Left lung (tissue), 10 donors: ENCODE measurements around the gene B3GALNT2. TPM values are rescaled to one million over a fixed set of nuclear protein-coding genes. Genes with fewer than 3 reads are reported as not detected.
A peak's percentile ranks its signal among the peaks of the same experiment; 100 is the strongest.

Source experiments
- ATAC-seq: fragments of 200-7000 bp; cut with Tn5 transposase; one replicate; pipeline ENCODE4 v1.9.1; 2020; ENCODE audit warnings: moderate library complexity
- DNase-seq, 4 donors: peaks; one replicate each; pipeline ENCODE4 v3.0.0-alpha.2; 2013 to 2020
- H3K27ac ChIP-seq, 2 donors: fragments of 200-600 bp; sonication (generic) in 1 of 2; one replicate each; pipeline versions ENCODE4 v1.5.0 to v1.8.0; 2020 to 2021
- H3K27me3 ChIP-seq, 2 donors: fragments of 200-600 bp; sonication (generic) in 1 of 2; one replicate each; pipeline versions ENCODE4 v1.5.0 to v1.8.0; 2020 to 2021
- H3K36me3 ChIP-seq, 2 donors: fragments of 200-600 bp; sonication (generic) in 1 of 2; one replicate each; pipeline versions ENCODE4 v1.5.0 to v1.8.0; 2020 to 2021
- H3K4me1 ChIP-seq, 2 donors: fragments of 200-600 bp; one replicate each; pipeline ENCODE4 v1.8.0; 2021
- H3K4me3 ChIP-seq, 2 donors: fragments of 200-600 bp; sonication (generic) in 1 of 2; one replicate each; pipeline versions ENCODE4 v1.5.0 to v1.8.0; 2020 to 2021; ENCODE audit warnings: mild to moderate bottlenecking in 1 of 2
- H3K9me3 ChIP-seq, 2 donors: fragments of 200-600 bp; sonication (generic) in 1 of 2; one replicate each; pipeline versions ENCODE4 v1.5.0 to v1.8.0; 2020 to 2021
- intact Hi-C, 2 donors: fragments of 100-400 bp; cut with DNase I; formaldehyde crosslinking; loops; one replicate each; pipeline versions ENCODE4 v1.11.2 to v1.14.2; 2022
- polyA plus RNA-seq, 6 donors: library from polyadenylated mRNA; unstranded; fragments of 120-200 nt; gene quantifications; one replicate each; pipeline ENCODE4 v1.2.1, GENCODE V29; 2013; ENCODE audit not compliant: insufficient read length in 6 of 6
- total RNA-seq, 2 donors: library from RNA; stranded (reverse); fragmentation: NEBNext Ultra II Directional; extraction: Animal tissue kit (Norgen Biotek cat#: 25700); gene quantifications; one replicate each; pipeline ENCODE4 v1.2.1, GENCODE V29; 2021
- TF ChIP-seq, protein P1 (sequence below), 2 donors: fragments of 200-600 bp; sonication (generic) in 1 of 2; IDR thresholded peaks; one replicate each; pipeline versions ENCODE4 v1.5.0 to v1.8.0; 2021; ENCODE audit warnings: antibody characterized with exemption in 2 of 2
- donor health status: DM: no; HTN: yes; CAD: no.
- donor health status: DM: no; HTN: no; CAD: no.

Gene B3GALNT2
- total and polyA plus RNA-seq, 8 donors: 18.1 to 31.1 (median 25.2) TPM

DNA sequence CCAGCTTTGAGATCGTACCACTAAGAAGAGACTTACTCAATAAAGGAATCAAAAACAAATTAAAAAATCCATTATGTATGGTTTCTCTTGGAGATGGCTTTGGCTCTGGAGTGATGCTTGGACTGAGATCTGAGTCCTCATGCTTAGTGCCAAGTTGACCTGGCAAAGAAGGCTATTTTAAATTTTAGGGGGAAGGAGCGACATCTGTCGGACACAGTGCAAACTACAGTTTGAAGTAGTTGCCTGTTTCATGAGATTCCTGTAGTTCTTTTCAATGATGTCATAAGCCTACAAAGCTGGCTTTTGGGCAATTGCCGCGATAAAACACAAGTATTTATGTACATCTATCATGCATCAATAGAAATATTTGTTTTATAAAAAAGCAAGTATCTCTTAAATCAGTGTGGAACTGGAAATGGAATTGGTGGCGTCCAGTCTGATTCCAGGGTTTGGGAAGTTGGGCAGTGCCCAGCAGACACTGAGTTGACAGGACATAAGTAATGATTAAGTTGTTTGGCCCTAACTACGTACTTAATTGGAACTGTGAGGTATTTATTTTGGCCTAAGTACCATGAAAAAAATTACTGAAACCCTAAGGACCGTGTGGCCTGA, 87.1 kb downstream of the B3GALNT2 start:
- H3K4me3 ChIP-seq: no peak overlapping the region
- H3K4me1 ChIP-seq: no peaks in the 10 kb centered on the region
- H3K27ac ChIP-seq: no peak overlapping the region
- H3K27me3 ChIP-seq: no peaks in the 10 kb centered on the region
- intact Hi-C loops: loop anchor here in 1 of 2 donors (10.0 kb wide), 2 partner anchors 162 to 322 kb away; no protein-coding TSS in a partner anchor
- H3K9me3 ChIP-seq: no peaks in the 10 kb centered on the region
- DNase-seq (peak in 2 of 4 donors; percentile 71 to 85), ATAC-seq (peak; percentile 89)
- H3K36me3 ChIP-seq: peaks cover 0 to 28% of the 10 kb centered on the region in 2 donors
- TF ChIP-seq, protein P1, sequence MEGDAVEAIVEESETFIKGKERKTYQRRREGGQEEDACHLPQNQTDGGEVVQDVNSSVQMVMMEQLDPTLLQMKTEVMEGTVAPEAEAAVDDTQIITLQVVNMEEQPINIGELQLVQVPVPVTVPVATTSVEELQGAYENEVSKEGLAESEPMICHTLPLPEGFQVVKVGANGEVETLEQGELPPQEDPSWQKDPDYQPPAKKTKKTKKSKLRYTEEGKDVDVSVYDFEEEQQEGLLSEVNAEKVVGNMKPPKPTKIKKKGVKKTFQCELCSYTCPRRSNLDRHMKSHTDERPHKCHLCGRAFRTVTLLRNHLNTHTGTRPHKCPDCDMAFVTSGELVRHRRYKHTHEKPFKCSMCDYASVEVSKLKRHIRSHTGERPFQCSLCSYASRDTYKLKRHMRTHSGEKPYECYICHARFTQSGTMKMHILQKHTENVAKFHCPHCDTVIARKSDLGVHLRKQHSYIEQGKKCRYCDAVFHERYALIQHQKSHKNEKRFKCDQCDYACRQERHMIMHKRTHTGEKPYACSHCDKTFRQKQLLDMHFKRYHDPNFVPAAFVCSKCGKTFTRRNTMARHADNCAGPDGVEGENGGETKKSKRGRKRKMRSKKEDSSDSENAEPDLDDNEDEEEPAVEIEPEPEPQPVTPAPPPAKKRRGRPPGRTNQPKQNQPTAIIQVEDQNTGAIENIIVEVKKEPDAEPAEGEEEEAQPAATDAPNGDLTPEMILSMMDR (IDR thresholded peaks at IDR 0.05): peak; percentile 70 to 88

DNA sequence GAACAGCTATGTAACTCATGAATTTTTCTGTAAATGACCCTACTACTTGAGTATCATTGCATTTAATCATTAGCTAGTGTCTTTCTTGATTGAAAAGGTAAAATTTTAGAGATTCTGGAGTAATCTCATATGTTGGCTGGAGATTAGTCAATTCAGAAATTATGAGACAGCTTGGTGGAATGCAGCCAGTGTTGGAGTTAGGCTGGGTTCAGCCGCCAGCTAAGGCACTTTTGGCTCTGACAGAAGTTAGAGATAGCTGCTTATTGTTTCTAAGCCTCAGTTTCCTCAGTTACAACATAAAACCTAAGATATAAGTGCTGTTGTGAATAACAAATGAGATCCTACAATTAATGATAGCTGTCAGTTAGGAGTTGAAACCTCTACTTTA, 87.6 kb downstream of the B3GALNT2 start:
- DNase-seq (peak in 1 of 4 donors; percentile 39), ATAC-seq (no peak)
- Histone ChIP-seq H3K4me3 (no peak overlapping the region), H3K27me3 (no peaks in the 10 kb centered on the region), H3K4me1 (no peaks in the 10 kb centered on the region), H3K9me3 (no peaks in the 10 kb centered on the region), H3K27ac (no peak overlapping the region), H3K36me3 (peaks cover 0 to 22% of the 10 kb centered on the region in 2 donors)
- intact Hi-C loops: loop anchor here in 1 of 2 donors (10.0 kb wide), 2 partner anchors 162 to 322 kb away; no protein-coding TSS in a partner anchor
- TF ChIP-seq, protein P1 (IDR thresholded peaks at IDR 0.05): no peak

DNA sequence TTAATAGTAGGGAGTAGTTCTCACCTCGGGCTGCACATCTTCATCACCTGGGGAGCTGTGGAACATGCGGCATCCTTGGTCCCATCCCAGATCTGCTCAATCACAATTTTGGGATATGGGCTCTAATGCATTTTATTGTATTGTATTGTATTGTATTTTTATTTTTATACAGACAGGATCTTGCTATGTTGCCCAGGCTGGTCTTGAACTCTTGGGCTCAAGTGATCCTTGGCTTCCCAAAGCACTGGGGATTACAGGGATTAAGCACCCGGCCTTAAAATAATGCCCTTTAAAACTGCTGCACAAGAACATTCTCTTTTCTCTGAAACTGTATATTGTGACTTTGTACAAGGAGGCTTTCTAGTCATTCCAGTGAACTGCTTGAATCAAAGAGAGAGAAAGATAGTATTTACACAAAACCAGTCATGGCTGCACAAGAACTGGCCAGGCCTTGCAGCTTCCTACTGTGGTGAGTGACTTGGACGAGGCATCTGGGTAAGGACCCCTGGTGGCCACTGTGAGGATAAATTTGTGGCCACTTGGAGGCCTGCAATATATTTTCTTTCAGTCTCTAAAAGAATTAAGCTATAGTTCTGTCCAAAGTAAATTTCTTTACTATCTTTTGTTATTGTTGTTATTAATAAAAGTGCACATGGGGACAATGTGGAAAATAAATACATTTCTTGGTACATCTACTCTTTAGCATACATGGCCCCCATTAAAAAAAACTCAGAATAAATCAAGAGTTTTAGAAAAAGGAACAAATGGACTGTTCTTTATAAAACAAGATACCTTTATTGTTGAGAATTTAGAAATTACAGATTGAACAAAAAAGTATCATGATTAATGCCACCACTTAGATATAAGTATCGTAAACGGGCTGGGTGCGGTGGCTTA, 89.0 kb downstream of the B3GALNT2 start:
- no peaks in the 10 kb centered on the region for H3K4me1 ChIP-seq
- ATAC-seq: peak; percentile 94

DNA sequence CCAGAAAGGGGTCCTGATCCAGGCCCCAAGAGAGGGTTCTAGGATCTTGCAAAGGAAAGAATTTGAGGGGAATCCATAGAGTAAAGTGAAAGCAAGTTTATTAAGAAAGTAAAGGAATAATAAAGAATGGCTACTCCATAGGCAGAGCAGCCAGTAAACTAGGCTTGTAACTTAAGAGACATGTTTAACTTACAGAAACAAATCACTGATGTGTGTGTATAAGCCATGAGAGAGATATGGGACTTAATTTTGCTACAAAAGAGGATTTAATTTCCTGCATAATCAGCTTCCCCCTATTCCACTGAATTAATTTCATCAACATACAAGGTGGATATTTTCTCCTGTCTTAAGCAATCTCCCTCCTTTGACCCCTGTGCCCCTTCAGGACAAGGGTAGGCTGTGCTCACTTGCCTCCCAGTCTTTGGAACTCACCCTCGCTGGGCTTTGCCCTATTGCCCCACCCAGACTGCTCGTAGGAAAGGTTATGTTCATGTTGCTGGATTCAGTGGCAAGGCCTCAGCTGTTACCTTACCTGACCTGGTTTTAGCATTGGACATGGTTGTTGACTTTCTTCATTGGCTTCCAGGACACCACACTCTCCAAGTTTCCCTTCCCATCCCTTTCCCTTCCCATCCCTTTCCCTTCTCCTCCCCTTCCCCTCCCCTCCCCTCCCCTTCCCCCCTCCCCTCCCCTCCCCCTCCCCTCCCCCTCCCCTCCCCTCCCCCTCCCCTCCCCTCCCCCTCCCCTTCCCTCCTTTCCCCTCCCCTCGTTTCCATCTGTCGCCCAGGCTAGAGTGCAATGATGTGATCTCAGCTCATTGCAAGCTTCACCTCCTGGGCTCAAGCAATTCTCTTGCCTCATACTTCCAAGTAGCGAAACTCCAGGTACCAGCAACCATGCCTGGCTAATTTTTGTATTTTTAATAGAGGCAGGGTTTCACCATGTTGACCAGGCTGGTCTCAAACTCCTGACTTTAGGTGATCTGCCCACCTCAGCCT, 92.5 kb downstream of the B3GALNT2 start:
- no peaks in the 10 kb centered on the region for H3K9me3 ChIP-seq
- H3K36me3 ChIP-seq: peaks cover 0 to 11% of the 10 kb centered on the region in 2 donors
- DNase-seq (no peak), ATAC-seq (no peak)
- H3K27ac ChIP-seq: no peak overlapping the region
- H3K4me1 ChIP-seq: no peaks in the 10 kb centered on the region
- H3K4me3 ChIP-seq: no peak overlapping the region
- TF ChIP-seq, protein P1 (IDR thresholded peaks at IDR 0.05): no peak
- intact Hi-C loops: loop anchor here in 1 of 2 donors (10.0 kb wide), 2 partner anchors 157 to 317 kb away; no protein-coding TSS in a partner anchor
- H3K27me3 ChIP-seq: no peaks in the 10 kb centered on the region

More for the DNA sequence above, 89.0 kb downstream of the B3GALNT2 start:
- no peaks in the 10 kb centered on the region for H3K9me3 ChIP-seq
- no peaks in the 10 kb centered on the region for H3K27me3 ChIP-seq
- H3K27ac ChIP-seq: no peak overlapping the region
- H3K36me3 ChIP-seq: peaks cover 0 to 20% of the 10 kb centered on the region in 2 donors
- TF ChIP-seq, protein P1 (IDR thresholded peaks at IDR 0.05): peak; percentile 70 to 84
- H3K4me3 ChIP-seq: no peak overlapping the region
- peak in 3 of 4 donors; percentile 19 to 63 (median 62) for DNase-seq
- intact Hi-C loops: loop anchor here in 1 of 2 donors (10.0 kb wide), 2 partner anchors 160 to 320 kb away; no protein-coding TSS in a partner anchor
